KOPT-K1 (cell line): ENCODE measurements around the gene MGAT5.

Experiments used
- H3K27ac ChIP-seq: fragments of 200-600 bp; sonication (generic); 2 replicates; pipeline ENCODE4 v1.5.1; 2016; ENCODE audit warnings: antibody characterized with exemption, mild to moderate bottlenecking, low read depth, low read length; ENCODE audit not compliant: poor library complexity, severe bottlenecking
- H3K36me3 ChIP-seq: fragments of 200-600 bp; sonication (generic); 2 replicates; pipeline ENCODE4 v1.5.1; 2017; ENCODE audit warnings: antibody characterized with exemption, mild to moderate bottlenecking, low read length, moderate library complexity; ENCODE audit not compliant: insufficient read depth
- H3K9me3 ChIP-seq: fragments of 200-600 bp; sonication (generic); 2 replicates; pipeline ENCODE4 v1.5.1; 2017; ENCODE audit warnings: antibody characterized with exemption, low read length, mild to moderate bottlenecking; ENCODE audit not compliant: insufficient read depth, poor library complexity, severe bottlenecking

MGAT5 gene

GRCh38 chr2:134432435-134432883 is 178.6 kb downstream of the MGAT5 start:
- Histone ChIP-seq H3K36me3 (peaks cover 49% of the 10 kb centered on the region), H3K9me3 (no peaks in the 10 kb centered on the region), H3K27ac (no peak overlapping the region)

GRCh38 chr2:134433469-134433868 is 179.6 kb downstream of the MGAT5 start:
- H3K9me3 ChIP-seq, result no peaks in the 10 kb centered on the region
- H3K36me3 ChIP-seq, result peaks cover 42% of the 10 kb centered on the region
- no peak overlapping the region for H3K27ac ChIP-seq

GRCh38 chr2:134433979-134434378 is 180.1 kb downstream of the MGAT5 start:
- Histone ChIP-seq H3K36me3 (peaks cover 37% of the 10 kb centered on the region), H3K27ac (no peak overlapping the region), H3K9me3 (no peaks in the 10 kb centered on the region)

DNA sequence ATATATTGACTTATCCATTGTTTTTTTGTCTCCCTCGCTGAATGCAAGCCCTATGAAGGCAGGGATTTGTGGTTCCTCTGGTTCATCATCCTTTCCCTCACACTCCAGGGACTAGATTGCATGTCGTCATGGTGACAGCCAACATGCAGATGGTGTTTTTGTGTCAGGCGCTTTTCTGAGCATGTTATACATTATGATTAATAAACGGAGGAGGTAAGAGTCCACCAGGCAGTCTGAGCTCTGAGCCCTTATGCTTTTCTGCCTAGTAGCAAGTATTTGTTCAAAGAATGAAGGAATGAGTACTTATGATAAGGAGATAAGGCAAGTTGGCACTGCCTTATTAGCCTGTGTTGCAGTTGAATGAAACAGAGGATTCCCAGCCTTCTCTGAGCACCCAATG is 181.6 kb downstream of the MGAT5 start:
- Histone ChIP-seq H3K36me3 (peaks cover 30% of the 10 kb centered on the region), H3K9me3 (no peaks in the 10 kb centered on the region), H3K27ac (no peak overlapping the region)

GRCh38 chr2:134435936-134436335 is 182.1 kb downstream of the MGAT5 start:
- Histone ChIP-seq H3K9me3 (no peaks in the 10 kb centered on the region), H3K36me3 (peaks cover 28% of the 10 kb centered on the region), H3K27ac (no peak overlapping the region)

DNA sequence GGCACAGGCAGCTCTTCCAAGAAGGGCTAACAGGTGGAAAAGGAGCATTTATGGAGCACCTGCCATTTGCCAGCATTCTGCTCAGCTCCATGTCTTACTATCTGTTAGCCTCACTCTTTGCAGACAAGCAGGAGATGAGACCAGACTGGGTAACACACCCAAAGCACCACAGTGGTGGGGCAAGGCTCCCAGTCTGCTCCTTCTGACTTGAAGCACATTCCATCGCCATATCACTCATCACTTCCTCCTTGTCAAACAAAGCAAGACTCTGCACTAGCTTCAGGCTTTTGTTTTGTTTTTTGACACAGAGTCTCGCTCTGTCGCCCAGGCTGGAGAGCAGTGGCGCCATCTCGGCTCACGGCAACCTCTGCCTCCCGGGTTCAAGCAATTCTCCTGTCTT is 182.8 kb downstream of the MGAT5 start:
- H3K9me3 ChIP-seq, result no peaks in the 10 kb centered on the region
- peaks cover 23% of the 10 kb centered on the region; the same call in 1 of the 2 replicates for H3K36me3 ChIP-seq
- H3K27ac ChIP-seq, result no peak overlapping the region

GRCh38 chr2:134438371-134438770 is 184.5 kb downstream of the MGAT5 start:
- Histone ChIP-seq H3K36me3 (peaks cover 28% of the 10 kb centered on the region; the same call in 1 of the 2 replicates), H3K27ac (no peak overlapping the region), H3K9me3 (no peaks in the 10 kb centered on the region)

GRCh38 chr2:134440336-134440909 is 186.6 kb downstream of the MGAT5 start:
- Histone ChIP-seq H3K9me3 (no peaks in the 10 kb centered on the region), H3K27ac (no peak overlapping the region), H3K36me3 (peaks cover 24% of the 10 kb centered on the region; the same call in 1 of the 2 replicates)

DNA sequence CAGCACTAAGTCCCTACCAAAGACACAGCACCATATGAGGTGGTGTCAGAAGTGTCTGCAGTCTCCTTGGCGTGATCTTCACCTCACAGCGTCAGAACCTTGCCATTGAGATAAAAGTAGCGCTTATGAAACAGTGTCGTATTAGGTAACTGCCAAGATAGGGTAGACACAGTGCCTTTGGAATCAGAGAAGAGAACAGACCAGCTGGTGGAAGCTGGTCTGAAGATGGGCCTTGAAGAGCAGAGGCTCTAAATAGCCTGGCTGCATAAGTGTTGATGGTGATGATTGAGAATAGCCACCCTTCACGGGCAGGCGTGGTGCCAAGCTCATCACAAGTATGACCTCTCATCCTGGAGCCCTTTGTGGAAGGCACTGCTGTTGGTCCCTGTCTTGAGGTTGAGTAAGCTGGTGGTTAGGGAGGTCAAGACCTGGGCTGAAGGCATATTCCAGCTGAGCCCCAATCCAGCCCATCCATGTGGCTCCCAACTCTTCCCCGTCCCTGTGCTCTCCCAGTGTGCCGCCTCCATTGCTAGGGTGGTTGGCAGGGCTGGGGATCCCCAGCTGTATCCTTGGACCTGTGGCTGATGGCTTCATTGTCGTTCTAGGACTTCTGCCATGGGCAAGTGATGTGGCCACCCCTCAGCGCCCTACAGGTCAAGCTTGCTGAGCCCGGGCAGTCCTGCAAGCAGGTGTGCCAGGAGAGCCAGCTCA is 187.4 kb downstream of the MGAT5 start:
- H3K36me3 ChIP-seq, result peaks cover 20% of the 10 kb centered on the region; the same call in 1 of the 2 replicates

DNA sequence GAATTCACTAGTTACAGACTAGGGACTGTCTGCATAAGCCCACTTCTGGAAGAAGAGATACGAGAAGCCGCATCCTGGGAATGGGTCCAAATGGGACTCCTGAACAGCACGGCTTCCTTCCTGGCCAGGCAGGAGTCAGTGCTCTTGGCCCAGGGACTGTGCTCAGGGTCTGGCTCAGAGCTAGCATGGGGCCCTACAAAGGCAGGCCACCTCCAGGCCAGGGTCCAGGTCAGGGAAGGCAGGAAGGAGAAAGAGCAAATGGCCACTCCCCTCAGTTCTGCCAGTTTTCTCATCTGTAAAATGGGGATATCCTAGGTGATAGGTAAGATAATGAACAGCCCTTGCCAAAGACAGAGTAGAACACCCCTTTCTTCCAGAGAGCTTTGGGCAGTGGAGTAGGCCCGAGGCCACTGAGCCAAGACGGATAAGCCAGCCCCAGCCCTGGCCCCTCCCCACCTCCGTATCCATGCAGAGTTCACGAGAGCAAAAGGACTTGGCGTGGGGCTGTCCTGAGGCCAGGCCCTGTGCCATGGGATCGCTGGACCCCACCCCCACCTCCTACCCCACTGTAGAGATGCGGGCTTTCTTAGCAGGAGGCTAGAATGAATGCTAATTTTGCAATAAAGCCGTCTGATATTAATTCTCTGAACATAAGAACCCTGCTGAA is 190.1 kb downstream of the MGAT5 start:
- Histone ChIP-seq H3K9me3 (no peaks in the 10 kb centered on the region), H3K36me3 (peaks cover 15% of the 10 kb centered on the region; the same call in 1 of the 2 replicates), H3K27ac (no peak overlapping the region)

More for the DNA sequence above, 187.4 kb downstream of the MGAT5 start:
- Histone ChIP-seq H3K27ac (no peak overlapping the region), H3K9me3 (no peaks in the 10 kb centered on the region)

GRCh38 chr2:134445116-134445515 is 191.2 kb downstream of the MGAT5 start:
- Histone ChIP-seq H3K9me3 (no peaks in the 10 kb centered on the region), H3K27ac (no peak overlapping the region), H3K36me3 (peaks cover 24% of the 10 kb centered on the region; the same call in 1 of the 2 replicates)

DNA sequence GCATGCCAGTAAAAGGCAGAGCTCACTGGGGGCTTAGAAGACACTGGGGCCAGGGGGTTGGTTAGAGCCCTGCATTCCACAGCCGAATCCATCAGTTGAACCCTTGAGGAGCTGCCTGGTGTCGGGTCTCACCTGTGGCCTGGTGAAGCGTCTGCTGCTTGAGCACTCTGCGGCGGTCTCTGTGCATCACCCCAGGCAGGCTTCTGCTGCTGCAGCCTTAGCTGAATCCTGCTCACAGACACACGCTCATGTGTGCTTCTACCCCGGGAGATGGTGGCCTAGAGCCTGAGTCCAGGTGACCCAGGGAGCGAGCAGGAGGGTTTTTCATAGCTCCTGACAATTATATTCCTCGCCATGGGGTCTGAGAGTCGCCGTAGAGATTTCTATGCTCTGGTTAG is 192.1 kb downstream of the MGAT5 start:
- no peak overlapping the region for H3K27ac ChIP-seq
- peaks cover 24% of the 10 kb centered on the region; the same call in 1 of the 2 replicates for H3K36me3 ChIP-seq
- H3K9me3 ChIP-seq, result no peaks in the 10 kb centered on the region

GRCh38 chr2:134446383-134447017 is 192.6 kb downstream of the MGAT5 start:
- Histone ChIP-seq H3K36me3 (peaks cover 24% of the 10 kb centered on the region; the same call in 1 of the 2 replicates), H3K9me3 (no peaks in the 10 kb centered on the region), H3K27ac (no peak overlapping the region)

DNA sequence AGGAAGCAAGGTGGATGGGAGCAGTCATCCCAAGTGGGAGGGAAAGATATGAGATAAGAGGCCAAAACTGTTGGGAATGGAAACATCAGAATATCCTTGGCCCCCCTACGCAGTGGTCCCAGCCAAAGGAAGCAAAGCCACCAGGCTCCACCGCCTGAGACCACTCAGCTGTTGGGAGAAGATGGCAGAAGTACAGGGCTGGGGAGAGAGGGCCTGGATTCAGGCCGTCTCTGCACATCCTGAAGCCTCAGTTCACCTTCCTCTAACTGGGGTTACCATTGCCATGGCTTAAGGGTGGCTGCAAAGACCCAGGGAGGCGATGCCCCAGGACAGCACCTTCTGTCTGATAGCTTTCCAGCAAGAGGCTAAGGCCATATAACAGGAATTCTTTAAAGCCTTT is 193.8 kb downstream of the MGAT5 start:
- Histone ChIP-seq H3K27ac (no peak overlapping the region), H3K9me3 (no peaks in the 10 kb centered on the region), H3K36me3 (peaks cover 19% of the 10 kb centered on the region; the same call in 1 of the 2 replicates)

DNA sequence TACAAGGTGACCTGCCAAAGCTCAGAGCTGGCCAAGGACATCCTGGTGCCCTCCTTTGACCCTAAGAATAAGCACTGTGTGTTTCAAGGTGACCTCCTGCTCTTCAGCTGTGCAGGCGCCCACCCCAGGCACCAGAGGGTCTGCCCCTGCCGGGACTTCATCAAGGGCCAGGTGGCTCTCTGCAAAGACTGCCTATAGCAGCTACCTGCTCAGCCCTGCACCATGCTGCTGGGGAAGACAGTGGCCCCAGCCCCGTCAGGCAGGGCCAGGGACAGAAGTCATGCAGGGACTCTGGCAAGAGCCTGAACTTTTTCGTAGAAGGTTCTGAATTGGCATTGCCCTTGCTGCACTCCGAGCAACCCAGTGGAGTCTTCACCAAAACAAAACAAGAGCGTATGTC is 194.8 kb downstream of the MGAT5 start:
- H3K27ac ChIP-seq, result no peak overlapping the region
- peaks cover 20% of the 10 kb centered on the region; the same call in 1 of the 2 replicates for H3K36me3 ChIP-seq
- no peaks in the 10 kb centered on the region for H3K9me3 ChIP-seq
